ENCODE results near the gene EXOSC2.
A peak's percentile ranks its signal among the peaks of the same experiment; 100 is the strongest.
"Not testable (repeated sequence)": the region's sequence is repeated elsewhere in the genome, so short reads cannot be mapped to it uniquely, and the experiment has no call there.

EXOSC2 gene

DNA sequence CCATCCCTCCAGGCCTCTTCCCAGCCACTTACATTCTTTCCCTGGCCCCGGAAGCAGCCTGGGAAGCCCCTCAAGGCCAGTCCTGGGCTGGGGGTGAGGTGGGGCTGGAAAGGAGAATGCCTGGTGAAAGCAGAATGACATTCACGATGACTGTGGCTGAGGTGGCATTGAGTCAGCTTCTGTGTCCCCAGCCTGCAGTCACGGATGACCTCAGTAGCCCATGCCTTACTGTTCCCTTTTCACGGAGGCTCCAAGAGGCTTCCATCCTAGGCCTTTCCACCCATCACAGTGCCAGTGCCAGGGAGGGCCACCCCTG is 26.5 kb upstream of the EXOSC2 start:
- DNase-seq (ENCODE audit: low spot score) = peak; percentile 17

DNA sequence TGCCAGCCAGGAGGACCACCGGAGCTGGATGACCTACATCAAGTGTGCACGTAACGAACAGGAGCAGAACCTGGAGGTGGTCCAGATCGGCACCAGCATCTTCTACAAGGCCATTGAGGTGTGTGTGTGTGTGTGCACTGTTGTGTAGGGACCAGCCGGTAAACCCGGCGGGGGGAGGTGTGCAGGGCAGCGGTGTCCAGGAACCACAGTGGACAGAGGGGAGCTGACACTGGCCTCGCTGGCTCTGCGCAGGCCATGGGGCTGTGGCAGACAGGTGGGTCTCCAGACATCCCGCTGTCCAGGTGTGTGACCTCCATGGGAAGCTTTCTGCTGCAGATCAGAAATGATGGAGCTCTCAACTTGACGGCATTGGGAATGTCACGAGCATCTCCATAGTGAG is 25.4 kb upstream of the EXOSC2 start:
- DNase-seq (ENCODE audit: low spot score) = peak; percentile 12

DNA sequence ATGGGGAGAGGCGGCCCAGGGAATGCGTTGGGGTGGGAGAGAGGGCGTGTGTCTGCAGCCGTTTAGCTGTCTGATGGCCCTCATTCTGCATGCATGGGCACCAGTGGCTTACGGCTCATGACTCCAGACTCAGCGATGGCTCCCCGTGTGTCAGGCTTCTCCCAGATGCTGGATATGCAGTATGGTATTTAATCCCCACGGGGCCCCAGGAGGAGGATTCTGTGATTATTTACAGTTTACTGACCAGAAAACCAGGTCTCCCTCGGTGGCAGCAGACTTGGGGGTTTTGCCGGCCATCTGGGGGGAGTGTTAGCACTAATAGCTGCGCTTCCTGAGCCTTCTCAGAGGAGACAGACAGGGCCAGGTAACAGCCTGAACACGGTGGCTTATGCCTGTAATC is 24.9 kb upstream of the EXOSC2 start:
- peak; percentile 21 for DNase-seq (ENCODE audit: low spot score)

DNA sequence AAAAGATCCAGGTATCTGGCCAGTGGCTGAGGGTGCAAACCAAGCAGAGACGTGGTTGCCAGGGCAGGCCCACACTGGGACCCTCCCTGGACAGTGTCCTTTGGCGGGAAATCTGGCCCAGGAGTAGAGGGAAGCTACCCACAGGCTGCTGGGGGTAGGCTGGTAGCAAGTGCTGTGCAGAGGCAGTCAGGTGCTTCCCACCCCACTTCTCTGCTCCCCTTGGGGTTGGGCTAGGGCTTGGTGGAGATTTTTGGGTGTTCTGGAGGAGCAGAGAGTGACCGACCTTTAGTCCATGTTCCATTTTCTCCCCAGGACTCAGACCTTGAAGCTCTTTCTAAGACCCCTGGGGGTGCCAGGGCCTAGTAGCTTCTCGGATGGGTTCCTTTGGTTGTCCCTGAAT is 23.6 kb upstream of the EXOSC2 start:
- DNase-seq (ENCODE audit: low spot score) = peak; percentile 15

DNA sequence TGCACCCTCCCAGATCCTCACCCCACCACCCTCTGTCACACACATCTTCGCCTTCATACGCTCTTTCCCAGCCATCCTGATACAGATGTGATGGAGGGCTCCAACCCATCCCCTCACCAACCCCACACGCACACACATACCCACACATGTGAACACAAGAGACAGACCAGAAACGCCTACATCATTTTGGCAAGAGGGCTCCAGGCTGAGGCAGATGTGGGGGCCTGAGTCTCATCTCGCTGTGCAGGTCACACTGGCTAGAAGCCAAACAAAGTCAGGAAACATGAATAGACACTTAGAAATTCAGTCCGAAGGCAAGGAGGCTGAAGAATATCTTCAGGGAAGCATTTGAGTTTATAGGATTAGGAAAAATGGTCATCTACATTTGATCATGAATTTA is 22.9 kb upstream of the EXOSC2 start:
- DNase-seq (ENCODE audit: low spot score) = no peak

DNA sequence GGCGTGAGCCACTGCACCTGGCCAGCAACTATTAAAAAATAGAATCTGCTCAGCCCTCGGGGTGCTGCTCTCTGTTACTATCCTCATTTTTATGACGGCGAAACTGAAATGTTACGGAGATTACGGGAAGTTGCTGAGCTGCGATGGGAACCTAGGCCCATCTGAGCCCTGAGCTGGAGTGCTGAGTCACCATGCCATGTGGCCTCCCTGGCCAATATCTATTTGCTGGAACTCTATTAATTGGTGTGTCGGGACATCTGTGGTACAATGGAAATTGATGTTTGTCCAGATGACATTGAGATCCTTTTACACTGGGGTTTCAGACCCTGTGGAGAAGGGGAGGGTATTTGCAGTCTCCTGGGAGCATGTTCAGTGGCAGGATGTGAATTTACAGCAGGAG is 21.1 kb upstream of the EXOSC2 start:
- DNase-seq (ENCODE audit: low spot score) = no peak

DNA sequence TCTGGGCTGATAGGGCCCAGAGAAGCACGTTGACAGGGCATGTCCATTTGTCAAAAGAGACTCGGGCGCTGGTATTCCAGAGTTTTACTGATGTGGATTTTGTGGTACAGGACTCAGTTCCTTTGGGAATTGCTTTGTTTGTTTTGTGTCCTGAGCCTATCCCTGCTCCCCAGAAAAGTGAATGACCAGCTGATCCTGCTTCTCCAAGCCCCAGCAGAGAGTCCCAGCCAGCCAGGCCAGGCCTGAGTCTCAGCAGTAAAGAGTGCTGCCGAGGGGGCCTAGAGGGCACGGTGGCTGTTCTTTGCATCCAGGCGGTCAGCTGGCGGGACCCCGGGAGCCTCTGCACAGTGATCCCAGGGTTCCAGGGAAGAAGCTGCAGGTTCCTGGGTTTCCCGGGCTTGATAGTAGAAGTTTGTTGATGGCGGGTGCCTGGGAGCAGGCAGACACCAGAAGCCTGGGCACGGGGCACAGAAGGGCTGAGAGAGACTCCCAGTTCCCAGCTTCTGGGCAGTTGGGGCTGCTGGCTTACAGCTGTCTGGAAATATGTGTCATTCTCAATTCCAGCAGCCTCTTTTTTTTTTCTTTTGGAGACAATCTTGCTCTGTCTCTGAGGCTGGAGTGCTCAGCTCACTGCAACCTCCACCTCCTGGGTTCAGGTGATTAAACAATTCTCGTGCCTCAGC is 20.5 kb upstream of the EXOSC2 start:
- peak; percentile 16 for DNase-seq (ENCODE audit: low spot score)

DNA sequence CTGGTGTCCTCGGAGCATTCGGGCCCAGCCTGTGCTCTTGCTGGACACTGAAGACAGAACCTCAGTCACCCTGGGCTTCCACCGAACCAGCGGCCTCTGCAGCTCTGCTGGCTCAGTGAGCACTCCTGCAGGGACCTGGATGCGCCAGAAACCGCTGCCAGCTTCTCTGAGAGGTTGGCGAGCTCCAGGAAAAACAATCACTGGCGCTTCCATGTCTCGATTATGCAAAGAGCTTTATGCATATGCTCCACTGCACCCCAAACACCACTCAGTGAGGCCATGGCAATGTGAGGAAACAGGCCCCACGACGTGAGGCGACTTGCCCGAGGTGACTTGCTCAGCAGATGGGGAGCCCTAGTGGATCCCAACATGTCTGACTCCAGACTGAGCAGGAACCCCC is 18.2 kb upstream of the EXOSC2 start:
- DNase-seq (ENCODE audit: low spot score) = no peak

DNA sequence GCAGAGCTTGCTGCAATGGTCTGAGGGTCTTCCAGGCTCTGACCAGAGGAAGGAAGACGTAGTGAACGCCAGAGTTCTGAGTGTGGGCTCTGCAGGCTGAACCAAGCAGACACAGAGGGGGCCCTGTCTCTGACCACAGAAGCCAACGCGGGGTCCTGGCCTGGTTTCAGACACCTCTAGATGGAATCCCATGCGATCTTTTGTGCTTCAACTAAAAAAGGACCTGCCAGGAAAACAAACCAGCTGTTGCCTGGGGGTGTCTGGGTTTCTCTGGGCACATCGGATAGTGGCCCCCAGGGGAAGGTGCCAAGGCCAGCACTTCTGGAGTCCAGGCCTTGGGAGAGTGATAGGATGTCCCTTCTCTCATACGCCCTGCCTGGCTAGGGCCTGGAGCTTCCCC is 16.3 kb upstream of the EXOSC2 start:
- DNase-seq (ENCODE audit: low spot score) = no peak

DNA sequence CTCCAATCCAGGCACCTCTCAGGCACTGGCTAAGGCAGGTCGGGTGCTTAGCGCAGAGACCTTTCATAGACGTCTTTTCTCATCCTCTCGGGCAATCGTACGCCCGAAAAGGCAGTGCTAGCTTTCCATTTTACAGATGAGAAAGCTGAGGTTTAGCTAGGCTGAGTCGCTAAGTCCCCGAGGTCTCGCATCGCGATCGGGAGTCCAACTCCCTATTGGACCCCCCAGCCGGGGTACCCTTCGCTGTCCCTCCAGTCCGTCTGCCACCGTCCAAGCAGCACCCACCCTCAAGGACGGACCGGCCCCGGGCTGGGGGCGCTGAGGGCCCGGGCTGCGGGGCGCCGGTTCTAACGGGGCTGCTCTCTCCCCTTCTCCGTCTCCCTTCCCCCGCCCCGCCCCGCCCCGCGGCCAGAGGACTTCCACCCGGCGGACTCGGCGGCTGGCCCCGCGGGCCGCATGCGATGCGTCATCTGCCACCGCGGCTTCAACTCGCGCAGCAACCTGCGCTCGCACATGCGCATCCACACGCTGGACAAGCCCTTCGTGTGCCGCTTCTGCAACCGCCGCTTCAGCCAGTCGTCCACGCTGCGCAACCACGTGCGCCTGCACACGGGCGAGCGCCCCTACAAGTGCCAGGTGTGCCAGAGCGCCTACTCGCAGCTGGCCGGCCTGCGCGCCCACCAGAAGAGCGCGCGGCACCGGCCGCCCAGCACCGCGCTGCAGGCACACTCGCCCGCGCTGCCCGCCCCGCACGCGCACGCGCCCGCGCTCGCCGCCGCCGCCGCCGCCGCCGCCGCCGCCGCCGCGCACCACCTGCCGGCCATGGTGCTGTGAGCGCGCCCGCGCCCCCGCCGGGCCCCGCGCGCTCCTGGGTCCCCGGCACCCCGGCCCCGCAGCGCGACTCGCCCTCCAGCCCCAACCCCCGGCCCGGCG is 12.5 kb upstream of the EXOSC2 start:
- DNase-seq (ENCODE audit: low spot score) = peak; percentile 91

DNA sequence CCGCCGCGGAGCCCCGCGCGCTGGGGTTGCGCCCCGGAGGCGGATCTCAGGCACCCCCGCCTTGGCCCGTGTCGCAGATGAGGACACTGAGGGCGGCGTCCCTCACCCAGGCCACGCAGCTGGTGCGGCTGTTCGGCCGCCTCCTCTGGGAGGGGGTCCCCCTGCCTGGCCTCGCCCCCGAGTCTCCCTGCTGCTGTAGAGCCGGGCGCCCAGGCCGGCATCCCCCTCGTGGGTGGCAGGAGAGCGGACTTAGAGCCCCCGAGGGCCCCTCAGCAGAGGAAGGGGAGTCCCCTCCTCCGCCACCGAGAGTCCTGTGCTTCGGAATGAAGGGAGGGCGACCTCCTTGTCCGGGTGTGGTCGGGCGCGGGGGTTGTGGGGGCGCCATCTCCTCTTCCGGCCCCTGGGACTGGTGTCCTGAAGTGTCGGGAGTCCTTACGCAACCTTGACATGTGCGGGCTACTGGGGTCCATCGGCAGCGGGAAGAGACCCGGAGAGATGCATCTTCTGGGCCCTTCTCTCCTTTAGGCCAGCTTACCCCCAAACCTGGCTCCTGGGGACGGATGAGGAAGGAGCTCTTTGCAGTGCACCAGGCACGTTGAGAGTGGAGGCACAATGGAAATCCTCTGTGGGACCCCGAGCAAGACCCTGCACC is 11.7 kb upstream of the EXOSC2 start:
- no peak for DNase-seq (ENCODE audit: low spot score)

DNA sequence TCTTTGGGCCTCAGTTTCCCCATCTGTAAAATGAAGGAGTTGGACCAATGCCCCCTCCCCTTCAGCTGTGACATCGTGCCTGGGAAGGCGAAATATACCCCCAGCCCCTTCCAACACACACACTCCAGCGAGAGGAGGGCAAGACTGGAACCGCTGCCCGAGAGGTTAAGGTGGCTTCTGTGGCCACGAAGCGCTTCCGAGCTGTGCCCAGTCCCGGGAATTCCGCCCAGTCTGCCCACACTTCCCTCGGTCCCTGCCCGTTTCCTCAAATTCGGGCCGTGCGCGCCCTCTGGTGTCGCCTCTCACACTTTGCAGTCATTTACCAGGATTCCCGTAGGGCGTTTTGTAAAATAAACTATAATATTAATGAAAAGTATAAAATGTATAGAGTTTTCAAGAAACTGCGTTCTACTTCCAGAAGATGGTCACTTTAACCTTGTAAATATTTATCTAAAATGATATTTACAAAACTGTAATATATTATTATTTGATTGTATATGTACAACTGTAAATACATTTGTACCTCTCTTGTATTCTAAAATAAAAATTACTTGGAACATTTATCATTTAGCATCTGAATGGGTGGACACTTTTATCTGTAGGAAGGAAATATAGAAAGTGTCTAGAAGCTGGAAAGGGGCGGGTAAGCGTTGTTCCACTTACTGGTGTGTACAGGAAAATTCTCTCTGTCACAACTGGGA is 11.0 kb upstream of the EXOSC2 start:
- peak; percentile 85 for DNase-seq (ENCODE audit: low spot score)

DNA sequence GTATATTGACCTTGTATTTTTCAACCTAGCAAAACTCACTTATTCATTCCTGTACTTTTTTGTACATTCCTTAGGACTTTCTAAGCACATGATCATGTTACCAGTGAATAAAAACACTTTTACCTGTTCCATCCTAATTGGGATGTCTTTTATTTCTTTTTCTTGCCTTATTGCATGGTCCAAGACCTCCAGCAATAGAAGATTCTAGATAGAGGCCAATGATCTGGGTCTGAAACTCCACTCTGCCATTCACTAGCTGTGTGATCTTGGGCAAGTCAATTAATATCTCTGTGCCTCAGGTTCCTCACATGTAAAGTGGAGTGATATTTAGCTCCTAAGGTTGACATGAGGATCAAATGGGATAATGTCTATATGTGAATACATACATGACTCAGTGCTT is 8.5 kb upstream of the EXOSC2 start:
- DNase-seq (ENCODE audit: low spot score) = no peak

DNA sequence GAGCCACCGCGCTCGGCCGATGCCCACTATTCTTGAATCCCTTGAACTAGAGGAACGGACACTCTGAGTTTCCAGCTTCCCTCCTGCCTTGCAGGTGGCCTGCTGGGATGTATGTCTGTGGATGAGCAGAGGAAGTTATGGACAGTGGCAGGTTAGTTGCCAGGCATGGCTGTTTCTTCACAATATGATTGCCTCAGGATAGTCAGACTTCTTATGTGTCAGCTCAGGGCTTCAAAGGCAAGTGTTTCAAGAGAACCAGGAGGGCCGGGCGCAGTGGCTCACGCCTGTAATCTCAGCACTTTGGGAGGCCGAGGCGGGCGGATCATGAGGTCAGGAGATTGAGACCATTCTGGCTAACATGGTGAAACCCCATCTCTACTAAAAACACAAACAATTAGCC is 7.6 kb upstream of the EXOSC2 start:
- not testable (repeated sequence) for DNase-seq (ENCODE audit: low spot score)

DNA sequence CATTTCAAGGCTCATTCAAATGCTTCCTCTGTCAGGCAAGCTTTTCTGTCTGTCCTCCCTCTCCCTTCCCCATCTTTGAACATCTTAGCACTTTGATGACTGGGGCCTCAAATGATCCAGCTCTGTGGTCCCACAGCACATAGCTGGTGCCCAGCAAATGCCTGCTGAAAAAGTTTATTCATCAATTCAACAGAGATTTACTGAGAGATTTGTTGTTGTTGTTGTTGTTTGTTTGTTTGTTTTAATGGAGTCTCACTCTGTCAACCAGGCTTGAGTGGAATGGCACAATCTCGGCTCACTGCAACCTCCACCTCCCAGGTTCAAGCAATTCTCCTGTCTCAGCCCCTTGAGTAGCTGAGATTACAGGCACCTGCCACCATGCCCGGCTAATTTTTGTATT is 6.0 kb upstream of the EXOSC2 start:
- DNase-seq (ENCODE audit: low spot score) = no peak

DNA sequence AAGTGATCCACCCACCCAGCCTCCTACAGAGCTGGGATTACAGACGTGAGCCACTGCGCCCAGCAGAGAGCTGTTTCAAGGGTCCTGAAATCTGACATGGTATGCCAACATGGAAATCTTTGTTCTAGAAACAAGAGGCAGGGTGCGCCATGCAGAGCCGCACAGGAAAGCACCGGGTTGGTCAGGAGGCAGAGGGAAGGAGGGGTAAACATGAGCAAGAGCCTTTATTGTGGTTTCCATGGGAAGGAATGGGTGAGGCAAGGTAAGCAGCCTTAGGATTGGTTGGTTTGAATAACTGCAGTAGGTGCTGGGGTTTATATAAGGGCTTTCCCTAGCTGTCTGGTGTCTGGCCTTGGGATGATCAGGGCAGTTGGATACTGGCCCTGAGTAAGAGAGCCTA is 5.5 kb upstream of the EXOSC2 start:
- no peak for DNase-seq (ENCODE audit: low spot score)

DNA sequence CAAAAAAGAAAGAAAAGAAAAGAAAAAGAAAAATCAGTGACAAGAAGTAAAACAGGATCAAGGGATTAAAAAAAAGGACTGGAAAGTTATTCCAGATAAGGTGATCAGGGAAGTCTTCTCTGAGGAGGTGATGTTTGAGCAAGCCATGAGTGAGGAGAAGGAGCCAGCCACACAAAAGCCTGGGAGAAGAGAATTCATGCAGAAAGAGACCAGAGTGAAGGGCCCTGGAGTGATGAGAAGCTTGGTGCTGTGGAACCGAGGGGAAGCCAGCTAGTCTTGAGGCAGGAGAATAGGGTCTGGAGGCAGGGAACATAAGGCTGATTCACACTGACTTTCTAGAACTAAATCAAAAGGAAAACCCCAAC is 4.0 kb upstream of the EXOSC2 start:
- no peak for DNase-seq (ENCODE audit: low spot score)

DNA sequence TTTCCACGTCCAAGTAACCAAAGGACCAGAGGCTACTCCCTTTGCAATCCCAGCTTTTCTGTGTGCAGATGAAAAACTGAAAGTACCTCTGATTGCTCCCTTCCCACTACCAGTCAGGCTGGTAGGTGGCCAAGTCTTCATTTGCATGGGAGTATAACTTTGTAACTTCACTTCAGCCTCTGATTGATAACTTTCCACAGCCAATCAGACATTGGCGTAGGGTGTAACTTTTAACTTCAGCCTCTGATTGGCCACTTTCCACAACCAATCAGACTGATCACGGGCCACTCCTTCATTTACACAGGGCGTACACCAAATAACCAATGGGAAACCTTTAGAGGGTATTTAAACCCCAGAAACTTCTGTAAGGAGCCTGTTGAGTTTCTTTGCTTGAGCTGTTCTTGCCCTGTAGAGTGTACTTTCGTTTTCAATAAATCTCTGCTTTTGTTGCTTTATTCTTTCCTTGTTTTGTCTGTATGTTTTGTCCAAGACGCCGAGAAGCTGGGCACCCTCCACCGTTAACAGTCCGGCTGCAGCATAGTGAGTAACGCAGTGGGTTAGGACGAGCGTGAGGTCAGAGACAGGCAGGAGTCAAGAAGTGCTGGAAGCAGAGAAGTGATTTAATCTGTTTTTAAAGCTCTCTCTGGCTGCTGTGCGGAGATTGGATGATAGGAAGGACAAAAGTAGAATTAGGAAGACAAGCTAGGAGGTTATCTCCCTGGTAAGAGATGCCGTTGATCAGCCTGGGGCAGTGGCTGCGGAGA is 3.5 kb upstream of the EXOSC2 start:
- DNase-seq (ENCODE audit: low spot score) = no peak

DNA sequence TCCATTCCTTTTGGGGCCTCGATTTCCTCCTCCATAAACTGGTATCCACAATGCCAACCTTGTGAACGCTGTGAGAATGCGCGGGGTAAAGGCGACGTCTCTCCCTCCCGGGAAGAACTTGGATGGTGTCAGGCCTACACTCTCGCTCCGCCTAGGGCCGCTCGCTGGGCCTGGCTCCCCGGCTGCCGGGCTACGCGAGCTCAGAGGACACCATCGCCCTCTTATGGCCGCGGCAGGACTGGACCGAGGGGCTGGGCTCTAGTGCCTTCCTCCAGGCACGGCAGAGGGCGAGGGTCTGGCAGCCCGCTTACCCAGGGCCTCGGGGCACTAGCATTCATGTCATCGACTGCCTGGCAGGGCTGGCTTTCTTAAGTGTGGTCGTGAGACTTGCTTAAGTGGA is 1.3 kb upstream of the EXOSC2 start:
- DNase-seq (ENCODE audit: low spot score) = no peak

DNA sequence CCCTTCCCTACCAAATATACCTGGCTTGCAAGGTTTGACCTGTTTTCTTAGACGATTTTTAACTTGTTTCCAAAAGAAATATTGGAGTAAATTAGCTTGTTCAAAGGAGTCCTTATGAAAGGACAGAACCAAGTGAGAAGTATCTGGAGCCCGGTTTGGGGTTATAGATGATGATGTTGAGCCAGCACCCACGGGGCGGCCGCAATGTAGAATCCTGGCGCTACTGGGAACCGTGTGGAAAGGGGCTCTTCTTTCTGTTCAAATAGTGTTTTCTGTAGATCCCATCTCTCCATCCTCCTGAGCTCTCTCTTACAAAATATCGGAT is 517 bp upstream of the EXOSC2 start:
- no peak for DNase-seq (ENCODE audit: low spot score)

DNA sequence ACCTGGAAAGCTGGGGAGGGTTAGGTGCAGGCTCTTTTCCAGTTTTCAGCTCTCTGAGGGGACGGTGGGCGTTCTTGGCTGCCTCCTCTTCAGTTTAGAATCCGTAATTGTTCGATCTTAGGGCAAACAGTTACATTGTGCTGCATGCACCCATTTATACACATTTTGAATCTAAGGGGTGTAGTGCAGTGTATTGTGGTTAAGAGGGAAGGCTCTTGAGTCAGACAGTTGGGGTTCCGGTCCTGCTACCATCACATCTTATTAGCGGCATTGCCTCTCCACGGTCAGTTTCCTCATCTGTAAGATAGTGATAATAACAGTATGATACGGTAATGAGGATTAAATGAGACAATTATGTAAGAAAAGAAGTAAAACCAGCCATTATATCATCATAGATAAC is 625 bp downstream of the EXOSC2 start:
- DNase-seq (ENCODE audit: low spot score) = no peak

DNA sequence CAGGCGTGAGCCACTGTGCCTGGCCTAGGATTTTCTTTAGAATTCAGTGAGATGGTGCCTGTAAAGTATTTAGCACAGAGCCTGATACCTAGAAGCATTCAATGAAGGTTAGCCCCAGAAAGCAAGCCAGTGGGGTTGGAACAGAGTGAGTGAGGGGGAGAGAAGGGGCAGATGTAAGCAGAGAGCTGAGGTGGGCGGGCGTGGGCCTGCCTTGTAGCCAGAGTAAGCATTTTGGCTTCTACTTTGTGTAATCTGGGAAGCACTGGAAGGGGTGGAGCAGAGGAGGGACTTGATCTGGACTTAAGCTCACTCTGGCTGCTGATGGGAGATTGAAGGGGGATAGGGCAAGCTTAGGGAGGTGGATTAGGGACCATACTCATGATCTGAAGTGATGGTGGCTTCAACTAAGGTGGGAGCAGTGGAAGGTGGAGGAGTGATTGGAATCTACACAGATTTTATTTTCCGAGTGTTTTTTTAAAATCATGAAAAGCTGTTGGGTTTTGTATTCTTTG is 2.6 kb downstream of the EXOSC2 start:
- peak; percentile 60 for DNase-seq (ENCODE audit: low spot score)
